ENCODE measurements around the gene AGPAT3.
"Not testable (repeated sequence)": the region's sequence is repeated elsewhere in the genome, so short reads cannot be mapped to it uniquely, and the experiment has no call there.

Gene AGPAT3

GRCh38 chr21:43884861-43885417 lies 19.9 kb downstream of the AGPAT3 start:
- peak; percentile 44 for DNase-seq

DNA sequence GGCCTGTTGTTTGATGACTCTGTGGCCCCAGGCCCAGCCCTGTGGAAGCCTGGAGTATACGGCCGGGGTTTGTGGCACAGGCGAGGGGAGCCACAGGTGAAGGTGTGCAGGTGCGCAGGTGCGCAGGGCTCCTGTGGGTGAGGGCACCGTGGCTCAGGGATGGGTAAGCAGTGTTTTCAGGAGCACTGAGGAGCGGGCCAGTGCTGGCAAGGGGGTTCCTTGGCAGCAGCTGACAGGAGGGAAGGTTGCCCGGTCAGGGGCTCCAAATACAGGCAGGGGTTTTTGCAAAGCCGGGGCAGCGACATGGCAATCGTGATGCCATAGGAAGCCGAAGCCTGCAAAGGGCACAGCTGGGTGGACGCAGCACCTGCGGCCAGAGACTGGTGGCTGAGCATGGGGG lies 20.7 kb downstream of the AGPAT3 start:
- peak; percentile 30 for DNase-seq

GRCh38 chr21:43886565-43886964 lies 21.5 kb downstream of the AGPAT3 start:
- DNase-seq = no peak

DNA sequence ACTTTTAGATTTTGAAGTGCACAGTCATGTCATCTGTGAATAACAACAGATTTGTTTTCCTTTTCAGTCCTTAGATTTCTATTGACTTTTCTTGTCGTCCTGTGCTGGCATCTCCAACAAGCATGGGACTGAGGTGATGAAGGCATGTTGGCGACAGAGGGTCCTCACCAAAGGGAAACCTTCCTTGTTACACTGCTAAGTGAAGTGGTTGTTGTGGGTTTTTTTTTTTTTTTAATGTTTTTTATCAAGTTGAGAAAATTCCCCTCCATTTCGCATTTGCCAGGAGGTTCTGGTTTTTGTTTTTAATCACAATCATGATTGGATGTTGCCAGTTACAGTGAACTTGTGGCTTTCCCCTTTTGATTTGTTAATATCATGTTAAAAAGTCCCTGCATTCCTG lies 24.0 kb downstream of the AGPAT3 start:
- DNase-seq = no peak

DNA sequence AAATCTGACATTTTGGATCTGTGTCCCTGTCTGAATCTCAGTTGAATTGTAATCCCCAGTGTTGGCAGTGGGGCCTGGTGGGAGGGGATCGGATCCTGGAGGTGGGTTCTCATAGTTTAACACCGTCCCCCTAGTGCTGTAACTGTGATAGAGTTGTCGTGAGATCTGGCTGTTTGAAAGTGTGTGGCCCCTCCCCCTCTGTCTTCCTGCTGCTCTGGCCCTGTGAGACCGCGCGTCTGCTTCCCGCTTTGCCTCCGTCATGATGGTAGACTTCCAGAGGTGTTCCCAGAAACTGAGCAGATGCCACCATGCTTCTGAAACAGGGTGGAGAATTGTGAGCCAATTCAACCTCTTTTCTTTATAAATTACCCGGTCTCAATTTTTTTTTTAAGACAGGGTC lies 25.0 kb downstream of the AGPAT3 start:
- DNase-seq = no peak

- no peak for DNase-seq
Measured at GRCh38 chr21:43892334-43892733, 27.3 kb downstream of the AGPAT3 start.

DNA sequence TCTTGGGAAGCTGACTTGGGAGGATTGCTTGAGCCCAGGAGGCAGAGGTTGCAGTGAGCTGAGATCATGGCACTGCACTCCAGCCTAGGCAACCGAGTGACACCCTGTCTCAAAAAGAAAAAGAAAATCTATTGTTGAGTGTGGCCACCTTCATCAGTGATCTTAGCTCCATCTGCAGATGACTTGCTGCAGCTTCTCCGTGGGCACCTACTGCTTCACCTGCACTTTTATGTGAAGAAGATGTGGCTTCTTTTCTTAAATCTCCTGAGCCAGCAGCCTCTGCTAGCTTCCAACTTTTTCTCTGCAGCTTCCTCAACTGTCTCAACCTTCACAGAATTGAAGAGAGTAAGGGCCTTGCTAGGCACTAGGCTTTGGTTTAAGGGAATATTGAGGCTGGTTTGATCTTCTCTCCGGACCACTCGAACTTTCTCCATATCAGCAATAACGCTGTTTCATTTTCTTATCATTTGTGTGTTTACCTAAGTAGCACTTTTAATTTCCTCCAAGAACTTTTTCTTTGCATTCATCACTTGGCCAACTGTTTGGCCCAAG lies 28.0 kb downstream of the AGPAT3 start:
- DNase-seq = no peak

GRCh38 chr21:43893536-43894205 lies 28.6 kb downstream of the AGPAT3 start:
- no peak for DNase-seq

DNA sequence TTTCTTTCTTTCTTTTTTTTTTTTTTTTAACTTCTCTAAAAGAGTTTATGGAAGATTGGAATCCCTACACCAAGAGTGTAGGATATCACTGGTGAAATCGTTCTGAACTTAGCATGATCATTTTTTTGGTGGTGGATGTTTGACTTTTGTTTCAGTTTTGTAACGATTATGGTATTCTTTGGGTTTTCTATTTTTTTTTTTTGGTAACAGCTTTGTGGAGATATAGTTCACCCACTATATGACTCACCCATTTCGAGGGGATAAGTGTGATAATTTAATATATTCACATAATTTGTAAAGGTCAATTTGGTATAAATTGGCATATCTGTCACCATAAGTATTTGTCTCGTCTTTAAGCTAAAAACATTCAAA lies 29.2 kb downstream of the AGPAT3 start:
- DNase-seq = no peak

- DNase-seq = no peak
Measured at GRCh38 chr21:43895196-43895595, 30.2 kb downstream of the AGPAT3 start.

GRCh38 chr21:43896696-43897299 lies 31.8 kb downstream of the AGPAT3 start:
- DNase-seq = not testable (repeated sequence)

DNA sequence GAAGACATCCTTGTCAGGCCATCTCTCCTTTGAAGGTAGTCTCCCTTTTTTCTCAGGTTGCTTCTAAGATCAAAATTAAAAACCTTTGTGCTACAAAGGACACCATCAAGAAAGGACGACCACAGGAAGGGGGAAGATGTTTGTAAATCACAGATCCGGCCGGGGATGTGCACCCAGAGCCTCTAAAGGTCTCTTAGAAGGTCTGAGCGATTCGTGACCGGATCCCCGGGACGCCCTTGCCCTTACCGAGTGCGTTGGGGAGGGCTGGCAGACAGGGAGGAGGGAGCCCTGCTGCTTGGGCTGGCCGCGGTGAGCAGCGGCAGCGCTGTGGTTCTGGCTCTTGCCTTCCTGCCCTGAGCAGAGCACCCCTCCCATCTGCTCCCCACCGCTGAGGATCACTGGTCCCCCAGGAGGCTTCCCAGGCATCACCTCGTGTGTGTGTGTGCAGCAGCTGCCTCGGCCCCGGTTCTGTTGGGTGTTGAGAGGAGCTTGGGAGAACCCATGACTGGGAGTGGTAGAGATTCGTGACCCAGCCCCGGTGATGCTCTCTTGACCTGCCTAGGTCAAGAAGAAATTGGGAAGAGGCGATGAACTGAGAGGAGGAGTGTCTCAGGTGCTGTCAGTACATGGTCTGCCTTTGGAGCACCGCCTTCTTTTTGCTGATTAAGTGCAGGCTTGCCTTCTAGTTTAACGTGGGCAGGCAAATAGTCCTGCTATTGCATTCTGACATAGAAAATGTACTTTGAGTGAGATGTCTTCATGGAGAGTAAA lies 34.5 kb downstream of the AGPAT3 start:
- no peak for DNase-seq

GRCh38 chr21:43900078-43900385 lies 35.0 kb downstream of the AGPAT3 start:
- DNase-seq = no peak

DNA sequence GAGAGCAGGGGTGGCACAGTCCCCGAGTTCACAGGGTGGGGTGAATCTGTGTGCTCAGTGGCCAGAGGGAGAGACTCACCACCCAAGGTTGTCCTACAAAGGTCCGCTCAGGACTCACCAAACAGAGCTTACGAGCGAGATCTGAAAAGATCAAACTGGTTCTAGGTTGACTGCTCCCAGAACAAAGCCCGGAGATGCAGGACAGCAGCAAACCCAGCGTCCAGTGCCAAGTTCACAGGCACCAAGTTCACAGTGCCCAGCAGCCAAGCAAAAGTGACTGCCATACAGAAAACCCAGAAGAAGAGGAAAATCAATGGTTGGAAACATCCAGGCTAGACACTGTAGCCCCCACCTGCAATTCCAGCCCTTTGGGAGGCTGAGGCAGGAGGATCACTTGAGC lies 35.7 kb downstream of the AGPAT3 start:
- no peak for DNase-seq

- no peak for DNase-seq
Measured at GRCh38 chr21:43902441-43902840, 37.4 kb downstream of the AGPAT3 start.

DNA sequence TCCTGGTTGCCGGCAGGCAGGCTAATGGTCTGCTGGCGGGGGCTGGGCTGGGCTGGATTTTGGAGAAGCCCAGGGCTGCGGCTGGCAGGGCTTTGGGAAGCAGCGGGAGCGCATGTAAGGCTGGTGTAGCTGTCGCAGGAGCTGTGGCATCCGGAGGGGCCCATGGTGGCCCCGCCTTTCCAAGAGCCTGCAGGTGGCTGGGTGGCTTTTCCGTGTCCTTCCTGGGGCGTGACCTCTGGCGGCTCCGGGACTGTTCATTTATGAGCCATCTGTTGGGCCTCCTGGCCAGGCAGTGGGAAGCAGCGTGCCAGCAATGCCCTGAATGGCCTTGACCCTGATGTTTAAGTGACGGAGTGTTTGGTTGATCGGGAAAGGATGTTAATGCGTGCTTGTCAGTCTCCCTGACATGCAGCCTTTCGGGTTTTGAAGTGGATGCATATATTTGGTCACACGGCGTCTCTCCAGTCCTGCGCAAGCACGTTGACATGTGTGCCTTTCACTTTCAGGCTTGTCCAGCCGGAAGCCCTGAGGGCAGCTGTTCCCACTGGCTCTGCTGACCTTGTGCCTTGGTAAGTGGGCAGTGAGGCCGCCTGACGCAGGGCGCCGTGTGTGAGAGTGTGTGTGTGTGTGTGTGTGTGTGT lies 38.5 kb downstream of the AGPAT3 start:
- DNase-seq = no peak

DNA sequence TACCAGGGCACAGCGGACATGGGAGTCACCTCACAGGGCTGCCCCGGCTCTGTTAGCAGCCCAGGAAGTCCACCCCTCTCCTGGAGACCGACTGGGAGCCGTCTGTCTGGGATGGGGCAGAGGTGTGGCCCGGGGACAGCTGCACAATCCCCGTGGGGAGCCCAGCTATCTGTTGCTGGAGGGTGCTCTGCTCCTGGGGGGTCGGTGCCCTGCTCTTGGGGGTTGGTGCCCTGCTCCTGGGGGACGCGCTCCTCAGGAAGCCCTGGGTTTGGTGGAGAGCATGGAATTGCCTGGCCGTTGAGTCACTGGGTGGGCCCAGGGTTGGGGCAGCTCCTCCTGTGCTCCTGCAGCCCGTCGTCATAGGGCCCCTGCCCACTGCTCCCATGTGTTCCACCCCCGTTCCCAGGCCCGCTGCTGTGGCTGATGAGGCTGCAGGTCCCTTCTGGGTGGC lies 39.3 kb downstream of the AGPAT3 start:
- DNase-seq = no peak

DNA sequence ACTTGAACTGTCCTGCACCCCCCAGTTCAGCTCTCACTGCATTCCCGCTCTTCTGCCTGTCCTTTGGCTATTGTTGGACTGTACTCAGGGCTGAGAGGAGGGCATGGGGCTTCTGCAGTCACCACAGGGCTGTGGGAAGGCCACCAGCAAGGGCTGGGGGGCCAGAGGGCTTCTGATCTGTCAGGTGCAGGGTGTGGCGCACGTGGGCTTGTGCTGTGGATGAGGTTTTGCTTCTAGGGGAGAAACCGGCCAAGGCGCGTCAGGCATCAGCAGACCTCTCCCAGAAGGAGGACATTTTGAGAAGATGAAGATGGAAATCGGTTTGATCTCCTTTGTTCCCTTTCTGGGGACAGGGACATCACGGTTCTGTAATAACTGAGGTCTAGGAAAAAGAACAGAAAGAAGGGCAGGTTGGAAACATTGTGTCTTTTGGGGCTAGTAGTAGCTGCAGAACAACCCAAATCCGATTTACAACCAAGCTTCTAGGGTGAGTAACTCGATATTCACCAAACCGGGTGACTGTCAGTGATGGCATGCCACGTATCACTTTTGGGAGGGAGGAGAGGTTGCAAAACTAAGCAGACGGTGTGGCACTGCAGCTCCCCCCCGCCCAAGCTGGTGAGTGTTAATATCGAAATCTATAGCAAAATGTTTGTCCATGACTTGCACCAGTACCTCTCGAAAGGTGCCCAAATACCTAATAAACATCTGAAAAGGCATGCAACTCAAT lies 40.9 kb downstream of the AGPAT3 start:
- DNase-seq = no peak

GRCh38 chr21:43906585-43907370 lies 41.8 kb downstream of the AGPAT3 start:
- no peak for DNase-seq

DNA sequence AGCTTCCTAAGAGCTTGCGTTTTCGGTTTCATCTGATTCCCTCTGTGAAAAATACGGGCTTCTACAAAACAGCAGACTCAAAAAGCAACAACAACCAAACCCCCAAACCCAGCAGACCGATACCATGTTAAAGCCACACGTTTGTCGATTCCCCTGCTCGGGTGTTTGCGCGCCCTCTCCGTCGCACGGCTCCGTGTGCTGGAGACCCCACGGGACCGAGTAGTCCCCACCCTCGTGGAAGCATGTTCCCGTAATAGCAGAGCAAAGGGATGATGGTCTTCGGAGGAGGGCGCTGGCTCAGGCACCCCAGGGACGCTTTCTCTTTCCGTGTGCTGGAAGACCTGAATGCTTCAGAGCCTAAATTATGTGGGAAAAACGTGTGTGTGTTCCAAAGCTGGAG lies 42.7 kb downstream of the AGPAT3 start:
- DNase-seq = no peak

- DNase-seq = no peak
Measured at GRCh38 chr21:43908167-43908566, 43.1 kb downstream of the AGPAT3 start.

Data from right forelimb (tissue), 1 donor.